Liver (tissue), 3 donors: ENCODE measurements around the gene ALDH16A1.

ENCODE experiments used
- JUND ChIP-seq, 2 donors: IDR thresholded peaks; 2 replicates each; pipeline ENCODE4 v1.6.1; 2016; ENCODE audit warnings: antibody characterized with exemption in 2 of 2
- MAX ChIP-seq: IDR thresholded peaks from 2 replicates; pipeline ENCODE4 v1.6.1; 2016; ENCODE audit warnings: antibody characterized with exemption
- RAD21 ChIP-seq, 2 donors: IDR thresholded peaks; 2 replicates each; pipeline ENCODE4 v1.6.1; 2016; ENCODE audit warnings: antibody characterized with exemption in 2 of 2, mild to moderate bottlenecking in 2 of 2
- SP1 ChIP-seq: IDR thresholded peaks from 2 replicates; pipeline ENCODE4 v1.6.1; 2018; ENCODE audit warnings: antibody characterized with exemption, mild to moderate bottlenecking
- YY1 ChIP-seq: IDR thresholded peaks from 2 replicates; pipeline ENCODE4 v1.6.1; 2016; ENCODE audit warnings: antibody characterized with exemption, mild to moderate bottlenecking
- TF ChIP-seq, protein P1 (sequence below): fragments of 150-350 bp; IDR thresholded peaks from 2 replicates; pipeline ENCODE4 v1.5.1; 2017; ENCODE audit warnings: improper control_type of control experiment, low read depth, low read length; ENCODE audit not compliant: missing input control
- donor health status: healthy.
- donor health status: healthy.

- TF ChIP-seq RAD21 (IDR thresholded peaks at IDR 0.05) (no peak), YY1 (no peak), JUND (IDR thresholded peaks at IDR 0.05) (no peak), SP1 (no peak), MAX (no peak)
- TF ChIP-seq, protein P1, sequence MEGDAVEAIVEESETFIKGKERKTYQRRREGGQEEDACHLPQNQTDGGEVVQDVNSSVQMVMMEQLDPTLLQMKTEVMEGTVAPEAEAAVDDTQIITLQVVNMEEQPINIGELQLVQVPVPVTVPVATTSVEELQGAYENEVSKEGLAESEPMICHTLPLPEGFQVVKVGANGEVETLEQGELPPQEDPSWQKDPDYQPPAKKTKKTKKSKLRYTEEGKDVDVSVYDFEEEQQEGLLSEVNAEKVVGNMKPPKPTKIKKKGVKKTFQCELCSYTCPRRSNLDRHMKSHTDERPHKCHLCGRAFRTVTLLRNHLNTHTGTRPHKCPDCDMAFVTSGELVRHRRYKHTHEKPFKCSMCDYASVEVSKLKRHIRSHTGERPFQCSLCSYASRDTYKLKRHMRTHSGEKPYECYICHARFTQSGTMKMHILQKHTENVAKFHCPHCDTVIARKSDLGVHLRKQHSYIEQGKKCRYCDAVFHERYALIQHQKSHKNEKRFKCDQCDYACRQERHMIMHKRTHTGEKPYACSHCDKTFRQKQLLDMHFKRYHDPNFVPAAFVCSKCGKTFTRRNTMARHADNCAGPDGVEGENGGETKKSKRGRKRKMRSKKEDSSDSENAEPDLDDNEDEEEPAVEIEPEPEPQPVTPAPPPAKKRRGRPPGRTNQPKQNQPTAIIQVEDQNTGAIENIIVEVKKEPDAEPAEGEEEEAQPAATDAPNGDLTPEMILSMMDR: no peak
Observed at GRCh38 chr19:49431330-49431749, 21.7 kb upstream of the ALDH16A1 start.
